BJ (cell line): ENCODE results near the gene SYT12. TPM values are rescaled to one million over a fixed set of nuclear protein-coding genes. Genes with fewer than 3 reads are reported as not detected.

ENCODE experiments used
- CTCF ChIA-PET: fragments of 350-600 bp; formaldehyde crosslinking; extraction: SDS; loops from one replicate; lab custom pipeline; 2021; ENCODE audit warnings: antibody characterized with exemption, inconsistent platforms; lab: Yijun Ruan, JAX
- POLR2A ChIA-PET: fragments of 300-600 bp; sonication (Branson Sonifier 250); formaldehyde crosslinking; extraction: SDS; loops from one replicate; lab custom pipeline; 2021; ENCODE audit warnings: antibody characterized with exemption; lab: Charles Lee
- DNase-seq: peaks from one replicate; pipeline ENCODE4 v3.0.0-alpha.2; 2011; ENCODE audit warnings: low read depth
- H3K27me3 ChIP-seq: 2 replicates; pipeline ENCODE4 v1.6.0; 2011; ENCODE audit warnings: low read length; ENCODE audit not compliant: control insufficient read depth, insufficient read depth
- H3K36me3 ChIP-seq: 2 replicates; pipeline ENCODE4 v1.5.1; 2011; ENCODE audit warnings: low read length; ENCODE audit not compliant: control insufficient read depth, insufficient read depth
- H3K4me3 ChIP-seq: 2 replicates; pipeline ENCODE4 v1.5.1; 2011; ENCODE audit warnings: low read depth, mild to moderate bottlenecking, control low read depth, low read length
- CTCF ChIP-seq: IDR thresholded peaks from 2 replicates; pipeline ENCODE4 v1.5.1; 2011; ENCODE audit warnings: low read depth, mild to moderate bottlenecking, control low read depth, inconsistent platforms, low read length, moderate library complexity; ENCODE audit not compliant: insufficient read depth
- polyA plus RNA-seq: library from polyadenylated mRNA; depleted of rRNA; stranded (reverse); fragments of >200 nt; gene quantifications from 2 replicates; pipeline ENCODE4 v1.2.3, GENCODE V29; 2011

Gene SYT12
- polyA plus RNA-seq, 1 experiment, result 0.13 TPM

- no peak overlapping the region for H3K4me3 ChIP-seq
- no peaks in the 10 kb centered on the region for H3K36me3 ChIP-seq
- ChIA-PET POLR2A (interaction anchor here (0.7 kb wide), 1 partner anchor 330 kb away, joined by 3 read pairs; no protein-coding TSS in a partner anchor), CTCF (interaction anchor here (0.9 kb wide), 1 partner anchor 134 kb away, joined by 3 read pairs; no protein-coding TSS in a partner anchor)
- no peak for TF ChIP-seq CTCF
- DNase-seq, result no peak
- H3K27me3 ChIP-seq, result no peaks in the 10 kb centered on the region; the same call in 1 of the 2 replicates
These were observed 6.4 kb upstream of the SYT12 start for GRCh38 chr11:67016550-67016949.

- no peak for TF ChIP-seq CTCF
- ChIA-PET CTCF (interaction anchor here (0.9 to 2.7 kb wide), 6 partner anchors 9 to 177 kb away, joined by 3 to 9 read pairs (median 6); no protein-coding TSS in a partner anchor), POLR2A (no interaction called here)
- Histone ChIP-seq H3K4me3 (no peak overlapping the region), H3K27me3 (peaks cover 13% of the 10 kb centered on the region), H3K36me3 (no peaks in the 10 kb centered on the region)
- DNase-seq, result no peak
These were observed 2.0 kb upstream of the SYT12 start for GRCh38 chr11:67020949-67021348.

GRCh38 chr11:67022341-67022933, 497 bp upstream of the SYT12 start:
- Histone ChIP-seq H3K4me3 (no peak overlapping the region; the same call in 1 of the 2 replicates), H3K27me3 (peaks cover 13% of the 10 kb centered on the region), H3K36me3 (no peaks in the 10 kb centered on the region)
- DNase-seq, result no peak
- TF ChIP-seq CTCF, result no peak
- ChIA-PET POLR2A (interaction anchor here (0.6 kb wide), 1 partner anchor 17 kb away, joined by 7 read pairs; no protein-coding TSS in a partner anchor), CTCF (interaction anchor here (0.6 to 2.7 kb wide), 7 partner anchors 10 to 52 kb away, joined by 3 to 9 read pairs (median 3); partner anchors contain the start of gene C11orf86)

GRCh38 chr11:67023957-67024353, 1.0 kb downstream of the SYT12 start:
- TF ChIP-seq CTCF, result no peak
- POLR2A ChIA-PET, result no interaction called here
- CTCF ChIA-PET, result interaction anchor here (1.3 to 1.6 kb wide), 2 partner anchors 26 to 48 kb away, joined by 3 to 4 read pairs; no protein-coding TSS in a partner anchor
- Histone ChIP-seq H3K36me3 (no peaks in the 10 kb centered on the region), H3K4me3 (no peak overlapping the region), H3K27me3 (peaks cover 13% of the 10 kb centered on the region)
- no peak for DNase-seq

- H3K36me3 ChIP-seq, result no peaks in the 10 kb centered on the region
- ChIA-PET CTCF (interaction anchor here (1.3 to 1.6 kb wide), 2 partner anchors 26 to 49 kb away, joined by 3 to 4 read pairs; no protein-coding TSS in a partner anchor), POLR2A (no interaction called here)
- DNase-seq, result no peak
- no peak overlapping the region for H3K4me3 ChIP-seq
- no peak for TF ChIP-seq CTCF
- H3K27me3 ChIP-seq, result peaks cover 13% of the 10 kb centered on the region
These were observed 1.5 kb downstream of the SYT12 start for GRCh38 chr11:67024410-67024809.
